T-cell (primary cell): ENCODE measurements around the gene SYT13. TPM values are rescaled to one million over a fixed set of nuclear protein-coding genes. Genes with fewer than 3 reads are reported as not detected.

Experiments
- ATAC-seq, 4 experiments: fragments of 200-7000 bp in 3 of 4; fragments of 150-1000 bp in 1 of 4; cut with Tn5 transposase; replicated peaks in 1 of 4; 1 replicate in 3 of 4; 2 replicates in 1 of 4; pipeline ENCODE4 v1.10.0; 2021; ENCODE audit warnings: moderate library complexity in 3 of 4, mild to moderate bottlenecking in 2 of 4, moderate number of reproducible peaks in 1 of 4
- CTCF ChIA-PET, 2 donors: fragments of 300-600 bp; sonication (Branson Sonifier 250); formaldehyde crosslinking; loops; one replicate each; lab custom pipeline; 2022; ENCODE audit warnings: antibody characterized with exemption in 2 of 2; lab: Charles Lee
- POLR2A ChIA-PET, 2 donors: fragments of 300-600 bp; sonication (Branson Sonifier 250); formaldehyde crosslinking; loops; one replicate each; lab custom pipeline; 2022; ENCODE audit warnings: antibody characterized with exemption in 2 of 2; lab: Charles Lee
- DNase-seq, 35 experiments: peaks; one replicate each; pipeline versions ENCODE4 v3.0.0 to v3.0.0-alpha.2; 2013 to 2023
- H3K27ac ChIP-seq: one replicate; pipeline ENCODE4 v1.5.1; 2013; ENCODE audit warnings: low read length
- H3K27me3 ChIP-seq, 2 experiments: replicated peaks in 1 of 2; 1 replicate in 1 of 2; 2 replicates in 1 of 2; pipeline versions ENCODE4 v1.6.1 to v1.7.0; 2013; ENCODE audit warnings: low read length in 1 of 2, mixed read lengths in 1 of 2; ENCODE audit not compliant: control insufficient read depth in 2 of 2, insufficient read depth in 2 of 2; ENCODE audit errors: extremely low read depth in 1 of 2
- H3K36me3 ChIP-seq, 2 donors: 1 replicate in 1 of 2; 2 replicates in 1 of 2; pipeline versions ENCODE4 v1.6.1 to v1.7.0; 2013; ENCODE audit warnings: low read length in 1 of 2; ENCODE audit not compliant: control insufficient read depth in 2 of 2, insufficient read depth in 1 of 2; ENCODE audit errors: extremely low read depth in 1 of 2
- H3K4me1 ChIP-seq, 2 experiments: 1 replicate in 1 of 2; 2 replicates in 1 of 2; pipeline versions ENCODE4 v1.6.1 to v1.7.0; 2013; ENCODE audit warnings: low read length in 2 of 2, mixed read lengths in 1 of 2; ENCODE audit not compliant: insufficient read depth in 2 of 2, control insufficient read depth in 1 of 2; ENCODE audit errors: extremely low read depth in 1 of 2
- H3K4me3 ChIP-seq, 2 donors: 1 replicate in 1 of 2; 2 replicates in 1 of 2; pipeline versions ENCODE4 v1.5.1 to v1.7.0; 2013; ENCODE audit warnings: mild to moderate bottlenecking in 2 of 2, low read length in 1 of 2, moderate library complexity in 1 of 2; ENCODE audit not compliant: control insufficient read depth in 1 of 2; ENCODE audit errors: extremely low read depth in 1 of 2
- H3K9me3 ChIP-seq: 2 replicates; pipeline ENCODE4 v1.7.0; 2013
- H3K27ac Mint-ChIP-seq, 2 donors: one replicate each; pipeline ENCODE4 v1.8.0; 2020 to 2021; ENCODE audit warnings: mild to moderate bottlenecking in 2 of 2, mixed read lengths in 2 of 2
- H3K27me3 Mint-ChIP-seq, 2 donors: one replicate each; pipeline ENCODE4 v1.8.0; 2021 to 2022; ENCODE audit warnings: mixed read lengths in 2 of 2
- H3K36me3 Mint-ChIP-seq: one replicate; pipeline ENCODE4 v1.8.0; 2021; ENCODE audit warnings: mixed read lengths
- H3K4me1 Mint-ChIP-seq, 3 donors: one replicate each; pipeline ENCODE4 v1.8.0; 2020 to 2022; ENCODE audit warnings: mixed read lengths in 3 of 3, mild to moderate bottlenecking in 1 of 3
- H3K4me3 Mint-ChIP-seq, 3 donors: one replicate each; pipeline ENCODE4 v1.8.0; 2020 to 2022; ENCODE audit warnings: mild to moderate bottlenecking in 3 of 3, mixed read lengths in 3 of 3, moderate library complexity in 3 of 3
- H3K9me3 Mint-ChIP-seq, 3 donors: one replicate each; pipeline ENCODE4 v1.8.0; 2020 to 2022; ENCODE audit warnings: mixed read lengths in 3 of 3
- WGBS: methylation state at CpG from one replicate; pipeline ENCODE4 v1.1.5; 2013; ENCODE audit warnings: missing lambda C conversion rate; ENCODE audit not compliant: insufficient coverage; 5-methylcytosine and 5-hydroxymethylcytosine counted together
- total RNA-seq, 35 experiments: library from RNA in 6 of 35; stranded (reverse) in 6 of 35; fragments of 120-200 nt in 1 of 35; gene quantifications; one replicate each; pipeline versions ENCODE4 v1.2.1 to v1.2.4 and lab custom pipeline; 2013 to 2026

Gene SYT13
- total RNA-seq, 5 donors from 2014 or later (not counting 1 experiment from before 2014, with no cell fraction given) = 0.03 to 0.20 (median 0.18) TPM; not detected in 2

DNA sequence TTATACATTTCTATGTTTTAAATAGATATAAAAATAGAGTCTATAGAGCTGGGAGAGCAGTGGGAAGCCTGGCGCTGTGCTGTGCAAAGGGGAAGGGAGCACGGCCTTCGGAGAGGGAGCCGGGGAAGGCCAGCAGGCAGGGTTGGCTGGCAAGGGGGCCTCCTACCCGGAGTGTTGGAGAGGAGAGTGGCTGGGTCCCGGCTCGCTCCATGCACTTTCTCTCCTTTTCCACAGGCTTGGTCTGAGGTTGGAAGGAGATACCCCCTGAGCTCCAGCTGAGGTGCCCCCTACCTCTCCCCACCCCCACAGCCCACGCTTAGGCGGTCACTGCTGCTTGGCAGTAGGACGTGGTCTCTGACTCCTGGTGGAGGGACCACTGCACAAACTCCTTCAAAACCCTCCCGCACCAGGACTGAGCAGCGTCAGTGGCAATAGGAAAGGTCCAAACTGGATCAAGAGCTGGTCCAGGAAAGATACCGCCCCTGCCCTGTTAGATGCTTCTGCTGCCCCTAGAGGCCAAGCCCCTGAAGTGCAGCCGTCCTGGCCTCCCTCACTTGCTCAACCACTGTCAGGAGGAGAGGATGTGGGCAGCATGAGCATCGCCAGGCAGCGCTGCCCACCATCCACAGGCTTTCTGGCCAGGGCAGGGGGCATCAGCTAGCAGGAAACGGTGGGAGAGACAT, 52.9 kb downstream of the SYT13 start:
- Histone ChIP-seq H3K36me3 (no peaks in the 10 kb centered on the region), H3K27me3 (peaks cover 0 to 21% of the 10 kb centered on the region in 2 experiments), H3K4me3 (no peak overlapping the region), H3K4me1 (peaks cover 0 to 7% of the 10 kb centered on the region in 2 experiments), H3K27ac (no peak overlapping the region), H3K9me3 (no peaks in the 10 kb centered on the region)
- H3K27ac Mint-ChIP-seq = no peak overlapping the region
- peaks cover 20 to 23% of the 10 kb centered on the region in 2 donors for H3K27me3 Mint-ChIP-seq
- ATAC-seq (peak; percentile 32 to 70 (median 66)), DNase-seq (peak in 33 of 35 experiments; percentile 8 to 64 (median 39))
- no peaks in the 10 kb centered on the region for H3K4me1 Mint-ChIP-seq
- POLR2A ChIA-PET = no interaction called here
- no peaks in the 10 kb centered on the region for H3K36me3 Mint-ChIP-seq
- no peaks in the 10 kb centered on the region for H3K9me3 Mint-ChIP-seq
- CTCF ChIA-PET = interaction anchor here in 1 of 2 donors (1.2 kb wide), 1 partner anchor 14 kb away, joined by 3 read pairs; no protein-coding TSS in a partner anchor
- H3K4me3 Mint-ChIP-seq = no peak overlapping the region
- 28% methylated on average over 6 of the region's 17 CpGs for WGBS

DNA sequence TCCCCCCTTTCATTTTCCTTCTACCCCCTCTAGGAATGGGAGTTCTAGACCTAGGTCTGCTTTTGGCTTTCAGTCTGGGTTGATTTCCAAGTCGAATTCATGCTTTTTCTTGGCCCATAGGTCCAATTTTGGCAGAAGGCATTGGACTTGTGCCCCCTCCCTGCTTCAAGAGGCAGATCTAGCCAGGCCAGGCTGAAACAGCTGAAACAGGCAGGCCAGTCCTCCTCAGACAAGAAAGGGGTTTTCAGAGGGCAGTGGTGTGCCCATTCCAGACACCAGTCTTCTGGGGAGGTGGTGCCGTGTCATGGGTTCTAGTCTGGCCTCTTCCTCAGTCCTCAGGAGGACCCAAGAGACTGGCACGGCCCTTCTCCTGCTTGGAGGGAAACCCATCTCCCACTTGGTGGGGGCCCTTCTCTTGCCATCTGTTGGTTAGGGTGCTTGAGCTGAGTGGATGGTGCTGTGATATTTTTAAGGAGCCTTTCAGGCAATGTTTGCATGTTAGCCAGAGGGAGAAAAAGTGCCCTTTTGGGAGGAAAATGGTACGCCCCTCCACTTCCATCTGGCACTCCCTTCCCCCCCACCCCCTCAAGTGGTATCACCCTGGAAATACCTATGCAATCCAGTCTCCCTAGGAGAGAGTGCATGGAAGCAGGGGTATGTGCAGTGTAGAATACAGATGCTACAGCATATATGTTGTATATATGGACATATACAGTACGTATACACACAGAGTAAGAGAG, 53.6 kb downstream of the SYT13 start:
- ATAC-seq = no peak
- WGBS = 67% methylated on average over 3 of the region's 5 CpGs
- no peak overlapping the region for H3K4me3 Mint-ChIP-seq
- Histone ChIP-seq H3K36me3 (no peaks in the 10 kb centered on the region), H3K4me1 (peaks cover 0 to 7% of the 10 kb centered on the region in 2 experiments), H3K27ac (no peak overlapping the region), H3K4me3 (no peak overlapping the region), H3K27me3 (peaks cover 0 to 17% of the 10 kb centered on the region in 2 experiments), H3K9me3 (no peaks in the 10 kb centered on the region)
- H3K4me1 Mint-ChIP-seq = no peaks in the 10 kb centered on the region
- H3K27ac Mint-ChIP-seq = no peak overlapping the region
- ChIA-PET CTCF (interaction anchor here in 1 of 2 donors (1.2 kb wide), 1 partner anchor 14 kb away, joined by 3 read pairs; no protein-coding TSS in a partner anchor), POLR2A (no interaction called here)
- no peaks in the 10 kb centered on the region for H3K9me3 Mint-ChIP-seq
- DNase-seq = no peak
- H3K27me3 Mint-ChIP-seq = peaks cover 12 to 16% of the 10 kb centered on the region in 2 donors
- H3K36me3 Mint-ChIP-seq = peaks cover 4% of the 10 kb centered on the region

DNA sequence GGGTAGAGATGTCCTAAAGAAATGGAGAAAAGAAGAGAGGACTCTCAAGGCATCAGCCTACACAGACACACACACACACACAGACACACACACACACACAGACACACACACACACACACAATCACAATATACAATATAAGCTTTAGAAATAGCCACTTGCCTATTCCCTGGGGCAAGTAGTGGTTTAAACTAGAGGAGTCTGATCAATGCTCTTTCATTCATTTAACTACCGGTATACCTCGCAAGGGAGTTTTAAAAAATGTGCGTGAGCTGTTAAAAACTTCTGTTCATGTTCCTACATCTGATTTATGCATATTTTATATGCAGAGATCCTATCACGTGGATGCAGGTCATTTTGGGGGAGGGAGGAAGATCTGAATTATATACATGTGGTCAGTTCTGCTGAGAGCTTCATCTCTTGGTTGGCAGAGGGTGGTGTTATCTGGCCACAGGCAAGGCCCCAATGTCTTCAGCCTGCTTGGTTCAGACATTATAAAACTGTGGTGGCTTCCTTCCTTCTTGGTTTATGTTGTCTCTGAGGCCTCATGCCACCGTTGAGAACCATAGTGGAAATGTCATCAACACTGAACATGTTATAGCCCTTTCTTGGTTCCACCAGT, 56.6 kb downstream of the SYT13 start:
- CTCF ChIA-PET = no interaction called here
- DNase-seq (no peak), ATAC-seq (no peak)
- WGBS = no CpG with 5 or more reads among the region's 5 CpGs
- H3K27me3 ChIP-seq = peaks cover 0 to 7% of the 10 kb centered on the region in 2 experiments
- H3K4me1 ChIP-seq = peaks cover 0 to 7% of the 10 kb centered on the region in 2 experiments
- no peak overlapping the region for H3K27ac ChIP-seq
- Mint-ChIP-seq H3K27me3 (no peaks in the 10 kb centered on the region), H3K36me3 (peaks cover 33% of the 10 kb centered on the region), H3K4me3 (no peak overlapping the region), H3K9me3 (no peaks in the 10 kb centered on the region), H3K4me1 (no peaks in the 10 kb centered on the region), H3K27ac (no peak overlapping the region)
- no peak overlapping the region for H3K4me3 ChIP-seq
- POLR2A ChIA-PET = no interaction called here
- H3K36me3 ChIP-seq = peaks cover 6 to 8% of the 10 kb centered on the region in 2 donors
- no peaks in the 10 kb centered on the region for H3K9me3 ChIP-seq

DNA sequence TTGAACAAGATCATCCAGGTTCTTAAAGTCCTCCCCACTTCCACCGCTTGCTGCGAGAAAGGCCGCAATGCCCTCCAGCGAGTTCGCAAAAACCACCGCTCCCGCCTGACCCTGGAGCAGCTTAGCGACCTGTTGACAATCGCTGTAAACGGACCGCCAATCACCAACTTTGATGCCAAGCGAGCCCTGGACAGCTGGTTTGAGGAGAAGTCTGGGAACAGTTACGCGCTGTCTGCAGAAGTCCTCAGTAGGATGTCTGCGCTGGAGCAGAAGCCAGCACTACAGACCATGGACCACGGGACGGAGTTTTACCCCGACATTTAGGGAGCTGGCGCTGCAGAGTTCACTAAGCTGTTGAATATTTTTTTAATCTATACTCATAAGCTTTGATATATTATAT, 58.3 kb downstream of the SYT13 start:
- DNase-seq (no peak), ATAC-seq (no peak)
- WGBS = 97% methylated on average over 10 of the region's 19 CpGs
- Mint-ChIP-seq H3K9me3 (no peaks in the 10 kb centered on the region), H3K27me3 (no peaks in the 10 kb centered on the region), H3K27ac (no peak overlapping the region), H3K36me3 (peaks cover 42% of the 10 kb centered on the region), H3K4me1 (no peaks in the 10 kb centered on the region), H3K4me3 (no peak overlapping the region)
- Histone ChIP-seq H3K9me3 (no peaks in the 10 kb centered on the region), H3K27me3 (no peaks in the 10 kb centered on the region), H3K36me3 (peaks cover 6 to 15% of the 10 kb centered on the region in 2 donors), H3K4me1 (no peaks in the 10 kb centered on the region), H3K27ac (no peak overlapping the region), H3K4me3 (no peak overlapping the region)
- POLR2A ChIA-PET = no interaction called here
- CTCF ChIA-PET = interaction anchor here in 1 of 2 donors (0.5 to 0.6 kb wide), 2 partner anchors 440 to 1474 kb away, joined by 4 to 7 read pairs; no protein-coding TSS in a partner anchor

DNA sequence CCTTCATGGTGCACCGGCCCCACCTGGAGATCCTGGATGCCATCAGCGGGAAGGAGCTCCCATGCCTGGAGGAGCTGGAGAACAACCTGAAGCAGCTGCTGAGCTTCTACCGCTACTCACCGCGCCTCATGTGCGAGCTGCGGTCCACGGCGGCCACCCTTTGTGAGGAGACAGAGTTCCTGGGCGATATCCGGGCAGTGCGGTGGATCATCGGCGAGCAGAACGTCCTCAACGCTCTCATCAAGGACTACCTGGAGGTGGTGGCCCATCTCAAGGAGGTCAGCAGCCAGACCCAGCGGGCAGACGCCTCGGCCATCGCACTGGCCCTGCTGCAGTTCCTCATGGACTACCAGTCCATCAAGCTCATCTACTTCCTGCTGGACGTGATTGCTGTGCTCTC, 59.2 kb downstream of the SYT13 start:
- Mint-ChIP-seq H3K36me3 (peaks cover 42% of the 10 kb centered on the region), H3K4me3 (no peak overlapping the region), H3K27ac (no peak overlapping the region), H3K27me3 (no peaks in the 10 kb centered on the region), H3K9me3 (no peaks in the 10 kb centered on the region), H3K4me1 (no peaks in the 10 kb centered on the region)
- Histone ChIP-seq H3K4me3 (no peak overlapping the region), H3K4me1 (no peaks in the 10 kb centered on the region), H3K27ac (no peak overlapping the region), H3K27me3 (no peaks in the 10 kb centered on the region), H3K36me3 (peaks cover 6 to 15% of the 10 kb centered on the region in 2 donors), H3K9me3 (no peaks in the 10 kb centered on the region)
- DNase-seq (no peak), ATAC-seq (no peak)
- WGBS = 98% methylated on average over 21 of the region's 21 CpGs
- ChIA-PET POLR2A (no interaction called here), CTCF (no interaction called here)
